Stimulated activated CD4-positive, alpha-beta T cell treated with anti-CD3 and anti-CD28 coated beads, Interleukin-4, amount 100 ng/mL, for 4 hours (primary cell): ENCODE data around the gene IRF6.

ENCODE experiments used
- DNase-seq, 2 experiments: peaks; one replicate each; pipeline ENCODE4 v3.0.0-alpha.2; 2020

IRF6 gene

GRCh38 chr1:209787551-209787950 lies 18.4 kb downstream of the IRF6 start:
- DNase-seq: no peak

GRCh38 chr1:209786146-209786545 lies 19.8 kb downstream of the IRF6 start:
- DNase-seq: no peak

- DNase-seq: no peak
These were observed 20.4 kb downstream of the IRF6 start for GRCh38 chr1:209785592-209785991.

GRCh38 chr1:209784265-209785169 lies 21.4 kb downstream of the IRF6 start, which contains the start of gene C1orf74:
Gene C1orf74, minus strand, starts transcription at chr1:209784559. Its CDS starts 925 bp downstream, at chr1:209783634.
- peak; percentile 99 for DNase-seq

- no peak for DNase-seq
These were observed 22.6 kb downstream of the IRF6 start for GRCh38 chr1:209783386-209783785.

GRCh38 chr1:209780268-209780667 lies 25.7 kb downstream of the IRF6 start:
- DNase-seq: no peak

- DNase-seq: no peak
These were observed 27.8 kb downstream of the IRF6 start for GRCh38 chr1:209778102-209778501.

GRCh38 chr1:209777587-209777986 lies 28.4 kb downstream of the IRF6 start:
- DNase-seq: no peak

- DNase-seq: no peak
These were observed 30.3 kb downstream of the IRF6 start for GRCh38 chr1:209775678-209776077.

- no peak for DNase-seq
These were observed 31.4 kb downstream of the IRF6 start for GRCh38 chr1:209774592-209774991.

GRCh38 chr1:209772126-209772525 lies 33.8 kb downstream of the IRF6 start:
- no peak for DNase-seq

- DNase-seq: no peak
These were observed 35.1 kb downstream of the IRF6 start for GRCh38 chr1:209770636-209771415.

GRCh38 chr1:209769971-209770370 lies 36.0 kb downstream of the IRF6 start:
- no peak for DNase-seq

GRCh38 chr1:209769171-209769904 lies 36.6 kb downstream of the IRF6 start:
- DNase-seq: peak; percentile 58 to 77

- peak; percentile 67 to 81 for DNase-seq
These were observed 37.6 kb downstream of the IRF6 start for GRCh38 chr1:209768354-209768774.

GRCh38 chr1:209767706-209768105 lies 38.2 kb downstream of the IRF6 start:
- DNase-seq: no peak

GRCh38 chr1:209767096-209767495 lies 38.8 kb downstream of the IRF6 start:
- DNase-seq: no peak

GRCh38 chr1:209766051-209766450 lies 39.9 kb downstream of the IRF6 start:
- no peak for DNase-seq

GRCh38 chr1:209761011-209761635 lies 44.8 kb downstream of the IRF6 start:
- DNase-seq: no peak

GRCh38 chr1:209759829-209760359 lies 46.0 kb downstream of the IRF6 start:
- no peak for DNase-seq

GRCh38 chr1:209758400-209758799 lies 47.5 kb downstream of the IRF6 start:
- peak in 1 of 2 experiments; percentile 21 for DNase-seq
